Measurements from ENCODE around the gene LMTK2.

Gene LMTK2

DNA sequence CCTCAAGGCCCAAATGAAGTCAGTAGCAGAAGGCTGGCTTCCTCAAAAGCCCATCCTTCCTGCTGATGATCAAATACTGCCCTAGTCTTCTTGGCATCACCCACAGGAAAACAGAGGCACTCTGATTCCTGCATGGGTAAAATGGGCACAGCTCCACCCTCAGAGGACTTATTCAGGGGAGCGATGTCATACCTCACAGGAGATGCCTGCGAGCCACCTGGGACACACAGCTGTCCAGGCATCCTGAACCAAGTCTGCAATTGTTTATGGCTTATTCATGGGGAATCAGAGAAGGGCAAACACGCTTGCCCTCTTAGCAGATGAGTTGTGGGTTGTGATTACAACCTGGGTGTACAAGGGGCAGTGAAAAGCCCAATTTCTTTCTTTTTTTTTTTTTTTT, 22.0 kb upstream of the LMTK2 start:
- no peak overlapping the region for H2AFZ ChIP-seq (ENCODE audit: low read length)
- no peaks in the 10 kb centered on the region for H3K27me3 ChIP-seq (ENCODE audit: insufficient read depth, low read length, poor library complexity, severe bottlenecking)
- no peak overlapping the region for H3K4me3 ChIP-seq (ENCODE audit: low read length, poor library complexity, severe bottlenecking)

DNA sequence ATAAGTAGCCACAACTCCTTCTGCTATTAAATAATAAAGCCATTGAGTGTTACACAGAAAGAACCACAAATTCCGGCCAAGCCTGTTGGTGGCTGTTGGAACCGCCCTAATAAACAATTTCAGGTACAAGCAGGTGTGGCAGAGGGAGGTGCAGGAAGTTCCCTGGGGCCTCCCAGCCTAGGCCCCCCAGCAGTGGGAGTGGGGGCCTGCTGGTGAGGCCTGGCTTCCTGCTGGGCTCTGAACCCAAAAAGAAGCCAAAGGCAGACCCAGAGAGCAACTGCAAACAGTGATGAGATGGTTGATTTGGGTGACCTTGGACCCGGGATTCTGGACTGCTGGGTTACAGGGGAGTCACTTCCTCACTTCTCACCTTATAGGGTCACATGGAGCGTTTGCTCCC, 21.0 kb upstream of the LMTK2 start:
- H3K4me1 ChIP-seq (ENCODE audit: insufficient read depth, low read length, poor library complexity, severe bottlenecking), result no peaks in the 10 kb centered on the region
- H4K20me1 ChIP-seq (ENCODE audit: insufficient read depth, low read length, poor library complexity, severe bottlenecking), result no peaks in the 10 kb centered on the region
- no peaks in the 10 kb centered on the region for H3K9me3 ChIP-seq (ENCODE audit: insufficient read depth, low read depth, low read length)
- no peak overlapping the region for H3K4me2 ChIP-seq (ENCODE audit: low read depth, low read length, poor library complexity, severe bottlenecking)
- TF ChIP-seq CTCF (conservative IDR thresholded peaks at IDR 0.05; ENCODE audit: low read length) (no peak), EZH2phosphoT487 (IDR thresholded peaks at IDR 0.05; ENCODE audit: borderline replicate concordance) (no peak)
- H3K36me3 ChIP-seq (ENCODE audit: insufficient read depth, low read length), result no peaks in the 10 kb centered on the region
- no peak overlapping the region for H2AFZ ChIP-seq (ENCODE audit: low read length)
- H3K79me2 ChIP-seq (ENCODE audit: insufficient read depth, low read length), result no peaks in the 10 kb centered on the region
- no peaks in the 10 kb centered on the region for H3F3A ChIP-seq (ENCODE audit: low read depth)
- H3K27me3 ChIP-seq (ENCODE audit: insufficient read depth, low read length, poor library complexity, severe bottlenecking), result no peaks in the 10 kb centered on the region
- no peak overlapping the region for H3K9ac ChIP-seq (ENCODE audit: low read depth, low read length, poor library complexity, severe bottlenecking)
- no peaks in the 10 kb centered on the region for H3K9me2 ChIP-seq (replicated peaks; ENCODE audit: low read depth, low read length)
- no peak overlapping the region for H3K4me3 ChIP-seq (ENCODE audit: low read length, poor library complexity, severe bottlenecking)

More for the DNA sequence above, 22.0 kb upstream of the LMTK2 start:
- Histone ChIP-seq H3K9ac (ENCODE audit: low read depth, low read length, poor library complexity, severe bottlenecking) (no peak overlapping the region), H4K20me1 (ENCODE audit: insufficient read depth, low read length, poor library complexity, severe bottlenecking) (no peaks in the 10 kb centered on the region), H3K9me3 (ENCODE audit: insufficient read depth, low read depth, low read length) (no peaks in the 10 kb centered on the region), H3K36me3 (ENCODE audit: insufficient read depth, low read length) (no peaks in the 10 kb centered on the region), H3K4me2 (ENCODE audit: low read depth, low read length, poor library complexity, severe bottlenecking) (no peak overlapping the region), H3K4me1 (ENCODE audit: insufficient read depth, low read length, poor library complexity, severe bottlenecking) (no peaks in the 10 kb centered on the region), H3F3A (ENCODE audit: low read depth) (no peaks in the 10 kb centered on the region), H3K79me2 (ENCODE audit: insufficient read depth, low read length) (no peaks in the 10 kb centered on the region), H3K9me2 (replicated peaks; ENCODE audit: low read depth, low read length) (no peaks in the 10 kb centered on the region)
- TF ChIP-seq CTCF (conservative IDR thresholded peaks at IDR 0.05; ENCODE audit: low read length) (no peak), EZH2phosphoT487 (IDR thresholded peaks at IDR 0.05; ENCODE audit: borderline replicate concordance) (no peak)

DNA sequence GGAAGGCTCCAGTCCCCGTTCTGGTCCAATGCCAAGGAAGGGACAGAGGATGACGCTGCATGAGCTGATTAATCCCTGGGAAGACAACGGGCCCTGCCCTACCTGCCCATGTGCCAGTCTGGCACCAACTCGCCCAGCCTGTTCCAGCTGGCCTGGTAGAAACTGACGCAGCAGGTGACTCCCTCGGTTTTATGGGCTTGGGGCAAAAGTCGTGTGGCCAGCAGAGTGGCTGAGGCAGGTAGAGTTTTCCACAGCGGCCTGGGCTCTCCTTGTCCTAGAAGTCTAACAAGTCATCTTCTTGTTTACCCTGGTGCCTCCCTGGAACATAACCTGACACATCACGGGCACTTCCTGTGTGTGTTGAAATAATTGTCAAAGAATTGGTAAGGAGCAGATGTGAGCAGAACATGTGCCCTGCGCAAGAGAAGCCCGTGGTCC, 20.4 kb upstream of the LMTK2 start:
- Histone ChIP-seq H3K4me3 (ENCODE audit: low read length, poor library complexity, severe bottlenecking) (no peak overlapping the region), H3K9me3 (ENCODE audit: insufficient read depth, low read depth, low read length) (no peaks in the 10 kb centered on the region), H3K9ac (ENCODE audit: low read depth, low read length, poor library complexity, severe bottlenecking) (no peak overlapping the region), H3K27me3 (ENCODE audit: insufficient read depth, low read length, poor library complexity, severe bottlenecking) (no peaks in the 10 kb centered on the region), H3K4me1 (ENCODE audit: insufficient read depth, low read length, poor library complexity, severe bottlenecking) (no peaks in the 10 kb centered on the region), H3K36me3 (ENCODE audit: insufficient read depth, low read length) (no peaks in the 10 kb centered on the region), H3K4me2 (ENCODE audit: low read depth, low read length, poor library complexity, severe bottlenecking) (no peak overlapping the region), H3K79me2 (ENCODE audit: insufficient read depth, low read length) (no peaks in the 10 kb centered on the region), H3K9me2 (replicated peaks; ENCODE audit: low read depth, low read length) (no peaks in the 10 kb centered on the region), H3F3A (ENCODE audit: low read depth) (no peaks in the 10 kb centered on the region), H2AFZ (ENCODE audit: low read length) (no peak overlapping the region), H4K20me1 (ENCODE audit: insufficient read depth, low read length, poor library complexity, severe bottlenecking) (no peaks in the 10 kb centered on the region)
- TF ChIP-seq EZH2phosphoT487 (IDR thresholded peaks at IDR 0.05; ENCODE audit: borderline replicate concordance), result no peak
- no peak for TF ChIP-seq CTCF (conservative IDR thresholded peaks at IDR 0.05; ENCODE audit: low read length)

Measured in Loucy (cell line).